GM21576 (cell line): ENCODE data around the gene CCL2.
"Not testable (repeated sequence)": the region's sequence is repeated elsewhere in the genome, so short reads cannot be mapped to it uniquely, and the experiment has no call there.

ENCODE experiments used
- ATAC-seq: cut with Tn5 transposase; IDR thresholded peaks from one replicate; pipeline ENCODE4 v1.9.1; 2021; ENCODE audit warnings: mild to moderate bottlenecking, moderate library complexity; ENCODE audit not compliant: unreplicated experiment

The CCL2 gene

DNA sequence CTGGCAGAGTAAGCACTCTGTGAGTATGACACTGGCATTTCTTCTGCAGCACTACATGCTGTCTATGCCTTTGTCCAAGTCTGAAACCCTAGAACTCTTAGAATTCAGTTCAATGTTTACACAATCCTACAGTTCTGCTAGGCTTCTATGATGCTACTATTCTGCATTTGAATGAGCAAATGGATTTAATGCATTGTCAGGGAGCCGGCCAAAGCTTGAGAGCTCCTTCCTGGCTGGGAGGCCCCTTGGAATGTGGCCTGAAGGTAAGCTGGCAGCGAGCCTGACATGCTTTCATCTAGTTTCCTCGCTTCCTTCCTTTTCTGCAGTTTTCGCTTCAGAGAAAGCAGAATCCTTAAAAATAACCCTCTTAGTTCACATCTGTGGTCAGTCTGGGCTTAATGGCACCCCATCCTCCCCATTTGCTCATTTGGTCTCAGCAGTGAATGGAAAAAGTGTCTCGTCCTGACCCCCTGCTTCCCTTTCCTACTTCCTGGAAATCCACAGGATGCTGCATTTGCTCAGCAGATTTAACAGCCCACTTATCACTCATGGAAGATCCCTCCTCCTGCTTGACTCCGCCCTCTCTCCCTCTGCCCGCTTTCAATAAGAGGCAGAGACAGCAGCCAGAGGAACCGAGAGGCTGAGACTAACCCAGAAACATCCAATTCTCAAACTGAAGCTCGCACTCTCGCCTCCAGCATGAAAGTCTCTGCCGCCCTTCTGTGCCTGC is at the start of gene CCL2:
TSS of gene CCL2 (plus strand) at position 635 of the 730 bp plus-strand sequence. CDS start at position 700, 65 bp downstream.
- ATAC-seq = no peak

DNA sequence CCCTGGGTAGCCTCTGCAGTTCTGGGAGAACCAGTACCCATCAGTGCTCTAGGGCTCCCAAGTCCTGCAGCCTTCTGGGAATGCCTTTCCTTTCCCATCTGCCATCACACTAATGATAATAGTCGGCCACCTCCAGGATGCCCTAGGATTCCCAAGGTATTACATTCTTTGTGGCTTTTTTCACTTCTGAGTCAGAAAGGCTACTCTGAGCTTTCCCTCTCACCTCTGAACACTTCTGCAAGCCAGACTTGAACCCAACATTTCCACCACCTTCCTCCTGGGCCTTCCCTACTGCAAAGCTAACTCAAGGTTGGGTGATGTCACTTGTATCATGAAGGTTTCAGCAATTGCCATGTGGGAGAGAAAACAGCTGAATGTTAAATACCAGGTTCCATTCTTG is 49.7 kb upstream of the CCL2 start:
- no peak for ATAC-seq

DNA sequence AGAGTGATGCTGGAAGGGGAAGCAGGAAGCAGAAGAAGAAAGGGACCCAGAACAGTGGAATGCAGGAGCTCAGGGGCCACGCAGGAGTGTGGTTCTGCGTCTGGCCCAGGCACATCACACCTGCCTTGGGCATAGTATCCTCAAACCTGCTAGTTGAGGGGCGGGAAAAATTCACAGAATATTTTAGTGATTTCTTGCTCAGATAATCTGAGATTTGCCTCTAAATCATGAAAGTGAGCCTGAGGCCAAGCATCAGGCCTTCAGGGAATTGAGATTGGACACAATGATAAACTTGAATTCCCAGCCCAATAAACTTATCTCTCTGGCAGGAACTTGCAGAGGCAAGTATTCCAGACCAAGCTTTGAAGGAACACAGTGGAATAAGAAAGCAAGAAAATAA is 48.5 kb upstream of the CCL2 start:
- ATAC-seq = no peak

GRCh38 chr17:34207572-34207971 is 47.5 kb upstream of the CCL2 start:
- no peak for ATAC-seq

DNA sequence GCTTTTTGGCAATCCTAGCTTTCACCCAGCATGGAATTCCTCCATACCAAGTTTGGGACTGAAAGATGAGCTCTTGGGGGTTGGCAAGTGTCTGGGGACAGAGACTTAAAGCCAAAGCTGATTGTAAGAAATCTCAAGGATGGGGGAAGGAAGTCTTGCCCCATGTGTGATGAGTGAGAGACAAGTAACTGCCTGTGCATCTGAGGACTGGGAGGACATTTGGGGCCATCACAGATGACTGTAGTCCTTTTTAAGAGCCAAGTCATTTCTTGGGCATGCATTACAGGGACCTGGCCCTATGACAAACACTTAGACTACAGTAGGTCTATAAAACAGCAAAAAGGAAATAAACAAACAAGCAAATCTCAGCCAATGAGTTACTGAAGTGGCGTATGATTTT is 36.3 kb upstream of the CCL2 start:
- ATAC-seq = no peak

- no peak for ATAC-seq
Observed at GRCh38 chr17:34219405-34219804, 35.7 kb upstream of the CCL2 start.

DNA sequence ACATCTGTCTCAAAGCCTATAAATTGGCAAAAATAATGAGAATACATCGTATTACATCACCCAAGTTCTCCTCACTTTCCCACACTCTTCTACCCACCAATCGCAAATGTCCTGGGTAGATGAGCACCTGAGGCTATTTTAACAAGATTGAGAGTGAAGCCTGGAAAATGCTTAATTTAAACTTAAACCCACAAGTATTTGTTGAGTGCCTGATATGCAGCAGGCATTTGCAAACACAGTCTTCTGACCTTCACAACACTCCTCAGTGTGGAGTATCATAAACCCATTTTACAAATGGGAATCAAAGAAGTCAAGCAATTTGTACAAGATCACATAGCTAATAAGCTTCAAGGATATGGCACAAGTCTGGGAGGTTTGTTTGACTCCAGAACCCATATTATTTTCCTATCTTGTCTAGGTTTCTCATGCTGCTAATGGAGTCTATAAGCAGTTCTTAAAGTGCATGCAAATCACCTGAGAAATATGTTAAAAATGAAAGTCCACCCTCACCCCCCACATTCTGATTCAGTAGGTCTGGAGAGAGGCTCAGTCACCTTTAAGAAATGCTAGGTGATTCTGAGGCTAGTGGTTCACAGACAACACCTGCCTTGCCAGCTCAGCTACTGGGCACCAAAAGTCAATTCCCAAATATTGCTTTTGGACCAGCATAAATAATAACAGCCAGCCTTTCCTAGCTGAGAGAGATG is 34.9 kb upstream of the CCL2 start:
- ATAC-seq = no peak

- ATAC-seq = no peak
Observed at GRCh38 chr17:34220752-34221395, 34.2 kb upstream of the CCL2 start.

- ATAC-seq = no peak
Observed at GRCh38 chr17:34221411-34221810, 33.7 kb upstream of the CCL2 start.

DNA sequence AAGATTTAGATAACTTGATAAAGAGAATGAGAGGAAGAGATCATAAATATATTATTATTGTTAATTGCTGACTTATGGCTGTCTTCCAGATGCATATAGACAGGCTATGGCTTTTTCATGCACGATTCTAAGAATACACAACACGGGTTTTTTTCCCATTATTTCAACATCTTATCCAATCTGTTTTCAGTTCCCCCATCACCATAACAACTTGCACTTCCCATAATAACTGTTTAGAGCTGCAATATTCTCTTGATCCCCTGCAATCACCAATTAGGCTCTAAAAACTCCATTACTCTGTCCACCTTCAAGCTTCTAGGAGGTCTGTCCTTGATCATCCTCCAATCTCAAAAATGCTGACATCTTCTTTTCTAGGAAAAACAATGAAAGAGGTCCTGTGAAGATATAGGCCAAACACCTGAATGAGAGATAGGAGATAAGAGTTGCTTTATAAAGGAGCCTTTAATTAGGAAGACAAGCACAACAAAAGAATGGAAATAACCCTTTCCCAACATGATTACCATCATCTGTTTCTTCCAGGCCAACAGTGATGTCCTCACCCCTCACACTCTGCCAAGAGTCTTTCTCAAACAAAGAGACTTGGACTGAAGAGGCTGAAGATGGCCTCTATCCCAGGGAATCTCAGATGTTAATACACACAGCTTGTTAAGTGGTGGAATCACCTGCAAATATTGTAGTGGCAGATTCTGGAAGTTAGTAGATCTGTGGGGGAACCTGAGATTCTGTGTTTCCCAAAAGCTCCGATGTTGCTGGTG is 32.2 kb upstream of the CCL2 start:
- no peak for ATAC-seq

DNA sequence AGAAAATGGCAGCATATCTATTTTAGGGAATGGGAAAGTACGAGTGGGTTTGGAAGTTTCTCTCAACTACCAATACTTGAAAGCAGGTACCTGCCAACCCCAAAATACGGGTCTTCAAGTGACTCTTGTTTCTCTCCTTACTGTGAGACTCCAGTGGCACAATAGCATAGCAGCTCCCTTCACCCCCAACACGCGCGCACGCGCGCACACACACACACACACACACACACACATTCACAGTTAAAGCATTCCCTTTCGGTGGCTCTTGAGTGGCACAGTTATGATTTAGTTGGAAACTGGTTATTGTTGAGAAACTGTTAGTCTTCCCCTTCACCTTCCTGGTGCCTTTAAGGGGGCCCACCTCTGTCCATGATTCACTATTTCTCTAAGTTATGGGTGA is 30.0 kb upstream of the CCL2 start:
- ATAC-seq = no peak

DNA sequence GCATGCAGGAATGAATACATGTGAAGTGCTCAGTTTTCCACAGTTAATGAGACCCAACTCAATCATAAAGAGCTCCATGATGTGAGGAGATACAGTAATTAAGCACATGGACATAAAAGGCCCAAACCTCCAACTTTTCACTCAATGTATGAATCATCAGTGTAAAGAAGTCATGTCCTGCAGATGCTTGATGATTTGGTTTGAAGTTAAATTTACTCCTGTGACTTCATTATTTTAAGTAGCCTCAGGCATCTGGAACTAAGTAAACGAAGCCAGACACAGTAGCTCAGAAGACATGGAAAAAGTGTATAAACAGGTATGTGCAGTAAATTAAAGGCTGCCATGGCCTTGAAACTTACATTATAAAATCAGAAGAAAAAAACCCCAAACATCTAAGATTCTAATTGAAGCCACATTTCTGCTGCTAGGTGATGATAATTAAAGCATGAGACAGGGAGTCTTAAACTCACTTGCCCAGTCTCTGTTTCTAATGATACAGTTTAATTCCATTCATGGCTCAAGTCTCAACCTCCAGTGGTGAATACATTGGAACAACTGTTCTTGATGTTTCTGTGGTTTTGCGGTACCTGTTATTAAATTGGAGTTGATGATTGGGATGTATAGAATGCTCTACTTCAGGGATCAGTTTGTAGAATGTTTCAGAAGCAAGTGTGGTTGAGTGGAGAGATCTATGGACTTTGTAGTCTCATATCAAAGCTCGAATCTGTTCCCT is 28.9 kb upstream of the CCL2 start:
- ATAC-seq = no peak

DNA sequence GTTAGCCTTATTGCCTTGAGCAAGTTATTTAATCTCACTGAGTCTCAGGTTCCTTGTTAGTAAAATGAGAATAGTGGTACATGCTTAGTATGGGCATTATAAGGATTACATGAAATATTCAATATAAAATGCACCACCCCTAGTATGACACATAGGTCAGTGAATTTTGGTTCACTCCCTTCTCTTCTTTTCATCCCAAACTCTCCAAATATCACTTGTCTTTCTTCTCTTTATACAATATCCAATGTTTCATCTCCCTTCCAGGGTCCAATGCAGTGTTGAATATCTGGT is 28.4 kb upstream of the CCL2 start:
- no peak for ATAC-seq

GRCh38 chr17:34227293-34227692 is 27.8 kb upstream of the CCL2 start:
- not testable (repeated sequence) for ATAC-seq

DNA sequence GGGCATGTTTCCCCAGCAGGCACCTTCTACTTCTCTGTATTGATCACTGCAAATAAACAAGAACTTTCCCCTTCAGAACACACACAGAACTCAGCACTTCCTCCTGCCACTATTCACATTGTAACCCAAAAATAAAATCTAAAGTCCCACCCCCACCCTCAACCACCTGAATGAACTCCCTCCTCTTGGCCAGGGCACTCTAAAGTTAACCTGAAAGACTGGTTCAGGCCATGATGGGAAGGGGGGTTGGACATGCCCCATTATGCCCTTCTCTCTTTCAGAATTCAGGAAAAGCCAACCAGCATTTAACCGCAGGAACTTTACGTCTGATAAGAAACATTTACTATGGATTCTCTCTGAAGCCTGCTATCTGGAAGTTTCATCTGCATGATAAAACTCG is 27.4 kb upstream of the CCL2 start:
- no peak for ATAC-seq

DNA sequence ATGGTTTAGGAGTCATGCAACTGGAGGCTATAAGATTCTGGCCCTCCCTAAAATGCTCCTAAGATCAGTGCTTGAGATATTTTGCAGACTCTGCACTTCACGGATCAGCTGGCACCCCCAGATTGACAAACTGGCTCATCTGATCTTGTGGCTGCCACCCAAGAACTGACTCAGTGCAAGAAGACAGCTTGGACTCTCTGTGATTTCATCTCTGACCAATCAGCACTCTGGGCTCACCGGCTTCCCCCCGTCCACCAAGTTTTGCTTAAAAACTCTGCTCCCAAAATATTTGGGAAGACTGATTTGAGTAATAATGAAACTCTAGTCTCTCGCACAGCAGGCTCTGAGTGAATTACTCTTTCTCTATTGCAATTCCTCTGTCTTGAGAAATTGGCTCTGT is 26.3 kb upstream of the CCL2 start:
- no peak for ATAC-seq

DNA sequence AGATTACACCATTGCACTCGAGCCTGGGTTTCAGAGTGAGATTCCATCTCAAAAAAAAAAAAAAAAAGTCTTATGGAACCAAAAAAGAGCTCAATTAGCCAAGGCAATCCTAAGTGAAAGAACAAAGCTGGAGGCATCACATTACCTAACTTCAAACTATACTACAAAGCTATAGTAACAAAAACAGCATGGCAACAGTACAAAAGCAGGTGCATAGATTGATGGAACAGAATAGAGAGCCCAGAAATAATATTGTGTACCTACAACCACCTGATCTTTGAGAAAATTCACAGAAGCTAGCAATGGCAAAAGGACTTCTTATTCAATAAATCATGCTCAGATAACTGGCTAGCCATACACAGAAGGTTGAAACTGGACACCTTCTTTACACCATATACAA is 24.7 kb upstream of the CCL2 start:
- ATAC-seq = no peak

GRCh38 chr17:34234616-34235015 is 20.5 kb upstream of the CCL2 start:
- no peak for ATAC-seq

- ATAC-seq = no peak
Observed at GRCh38 chr17:34235389-34236028, 19.6 kb upstream of the CCL2 start.

DNA sequence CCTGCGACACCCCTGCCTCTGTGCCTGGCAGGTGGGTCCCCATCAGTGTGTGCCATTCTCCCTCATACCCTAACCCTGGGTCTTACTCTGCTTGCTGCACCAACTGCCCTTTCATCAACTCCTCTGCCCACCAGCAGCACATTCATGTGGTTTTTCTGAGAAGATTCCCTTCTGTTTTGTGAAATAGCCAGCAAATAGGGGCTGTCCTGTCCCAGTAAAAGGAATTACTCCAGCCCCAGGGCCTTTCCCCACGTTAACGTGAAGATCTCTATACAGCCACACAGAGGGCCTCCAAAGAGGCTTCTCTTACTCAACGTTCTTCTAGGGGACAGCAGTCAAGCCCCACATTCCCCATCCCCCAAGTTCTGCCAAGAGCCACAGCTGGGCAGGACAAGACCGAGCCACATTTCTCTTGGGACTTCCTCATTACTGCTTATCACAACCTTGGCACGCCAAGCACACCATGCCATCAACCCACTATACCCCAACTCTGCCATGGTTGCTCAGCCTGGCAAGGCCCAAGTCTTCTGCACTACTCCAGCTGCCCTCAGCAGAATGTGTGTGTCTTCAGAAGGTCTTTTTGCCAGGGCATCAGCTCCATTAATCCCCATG is 18.7 kb upstream of the CCL2 start:
- ATAC-seq = no peak
